Right lobe of liver (tissue), 6 donors: ENCODE data around the gene AKAP14. TPM values are rescaled to one million over a fixed set of nuclear protein-coding genes. Genes with fewer than 3 reads are reported as not detected.

Experiments
- ATAC-seq, 4 donors: fragments of 200-7000 bp; cut with Tn5 transposase; one replicate each; pipeline ENCODE4 v1.9.1; 2020; ENCODE audit warnings: mild to moderate bottlenecking in 4 of 4, moderate library complexity in 4 of 4
- DNase-seq, 3 donors: peaks; one replicate each; pipeline ENCODE4 v3.0.0-alpha.2; 2020
- H3K27ac ChIP-seq, 3 donors: fragments of 200-600 bp; one replicate each; pipeline ENCODE4 v1.8.0; 2022
- H3K27me3 ChIP-seq, 2 donors: fragments of 200-600 bp; one replicate each; pipeline ENCODE4 v1.8.0; 2022
- H3K36me3 ChIP-seq, 4 donors: fragments of 200-600 bp; sonication (generic) in 1 of 4; one replicate each; pipeline versions ENCODE4 v1.5.1 to v1.8.0; 2017 to 2022; ENCODE audit warnings: control low read depth in 1 of 4
- H3K4me1 ChIP-seq, 4 donors: fragments of 200-600 bp; sonication (generic) in 1 of 4; one replicate each; pipeline versions ENCODE4 v1.5.1 to v1.8.0; 2017 to 2022; ENCODE audit warnings: control low read depth in 1 of 4
- H3K4me3 ChIP-seq, 3 donors: fragments of 200-600 bp; one replicate each; pipeline ENCODE4 v1.8.0; 2022
- H3K9me3 ChIP-seq, 4 donors: fragments of 200-600 bp; sonication (generic) in 1 of 4; one replicate each; pipeline versions ENCODE4 v1.5.1 to v1.8.0; 2017 to 2022; ENCODE audit warnings: control low read depth in 1 of 4
- CTCF ChIP-seq, 4 donors: fragments of 200-600 bp in 3 of 4; fragments of 450-650 bp in 1 of 4; IDR thresholded peaks; one replicate each; pipeline versions ENCODE4 v1.5.1 to v1.8.0; 2016 to 2022; ENCODE audit warnings: antibody characterized with exemption in 4 of 4, mild to moderate bottlenecking in 2 of 4
- POLR2A ChIP-seq: fragments of 450-650 bp; IDR thresholded peaks from one replicate; pipeline ENCODE4 v1.6.1; 2017; ENCODE audit warnings: antibody characterized with exemption, mild to moderate bottlenecking
- WGBS: methylation state at CpG from one replicate; pipeline ENCODE4 v1.1.6; 2018; ENCODE audit warnings: low coverage, low lambda C conversion rate; ENCODE audit not compliant: insufficient coverage; ENCODE audit errors: missing lambda C conversion rate; 5-methylcytosine and 5-hydroxymethylcytosine counted together
- intact Hi-C, 2 donors: fragments of 100-400 bp; cut with DNase I; formaldehyde crosslinking; loops; one replicate each; pipeline versions ENCODE4 v1.11.2 to v1.14.1; 2022
- total RNA-seq, 6 experiments: library from RNA; depleted of rRNA in 2 of 6; stranded (reverse); fragments of >200 nt in 2 of 6; fragmentation: NEBNext Ultra II Directional in 3 of 6; extraction: Animal tissue kit (Norgen Biotek cat#: 25700) in 3 of 6; gene quantifications; one replicate each; pipeline versions ENCODE4 v1.1.0 to v1.2.4, GENCODE V29; 2016 to 2023
- donor health status: DM: no; HTN: yes; CAD: no.
- donor health status: DM: no; HTN: no; CAD: no.
- donor health status: DM: no; HTN: no; CAD: no.
- donor health status: DM: no; HTN: yes; CAD: no.
- donor health status: DM: no; HTN: yes; CAD: no.

AKAP14 gene
- total RNA-seq, 6 experiments from 2014 or later = not detected

GRCh38 chrX:119871245-119871598 is 24.5 kb upstream of the AKAP14 start:
- no peaks in the 10 kb centered on the region for H3K9me3 ChIP-seq
- peak; percentile 51 to 65 (median 64) for ATAC-seq
- peaks cover 0 to 8% (median 0%) of the 10 kb centered on the region in 4 donors for H3K4me1 ChIP-seq
- no peaks in the 10 kb centered on the region for H3K36me3 ChIP-seq
- no peaks in the 10 kb centered on the region for H3K27me3 ChIP-seq
- peak overlapping the region; percentile 56 to 72 (median 65) for H3K4me3 ChIP-seq
- 19% methylated on average over 23 of the region's 26 CpGs for WGBS
- TF ChIP-seq CTCF (IDR thresholded peaks at IDR 0.05) = no peak
- TF ChIP-seq POLR2A = no peak
- peak overlapping the region; percentile 85 to 93 (median 90) for H3K27ac ChIP-seq
- no peak for DNase-seq
- intact Hi-C loops = no loop called here

- H3K27me3 ChIP-seq = no peaks in the 10 kb centered on the region
- H3K4me1 ChIP-seq = peaks cover 0 to 8% (median 0%) of the 10 kb centered on the region in 4 donors
- no peaks in the 10 kb centered on the region for H3K36me3 ChIP-seq
- TF ChIP-seq POLR2A = peak; percentile 84
- TF ChIP-seq CTCF (IDR thresholded peaks at IDR 0.05) = no peak
- H3K27ac ChIP-seq = peak within 1 kb of the TSS; percentile 85 to 93 (median 90)
- 32% methylated on average over 33 of the region's 62 CpGs for WGBS
- peak within 1 kb of the TSS; percentile 56 to 72 (median 65) for H3K4me3 ChIP-seq
- peak; percentile 95 to 97 (median 96) for ATAC-seq
- H3K9me3 ChIP-seq = no peaks in the 10 kb centered on the region
- peak; percentile 85 to 90 (median 89) for DNase-seq
- intact Hi-C loops = no loop called here
These were observed 23.9 kb upstream of the AKAP14 start, which contains the start of the genes NDUFA1 and RNF113A for GRCh38 chrX:119871599-119872395. Gene NDUFA1, plus strand, starts transcription at chrX:119871832. Its CDS starts 80 bp downstream, at chrX:119871912. Gene RNF113A, minus strand, starts transcription at chrX:119871733. Its CDS starts 120 bp downstream, at chrX:119871613.

GRCh38 chrX:119878740-119879139 is 17.0 kb upstream of the AKAP14 start:
- no peaks in the 10 kb centered on the region for H3K36me3 ChIP-seq
- no peak overlapping the region for H3K4me3 ChIP-seq
- no peak for TF ChIP-seq POLR2A
- no peak for TF ChIP-seq CTCF (IDR thresholded peaks at IDR 0.05)
- no peak for ATAC-seq
- WGBS = 46% methylated on average over 2 of the region's 2 CpGs
- no peaks in the 10 kb centered on the region for H3K9me3 ChIP-seq
- no peak for DNase-seq
- intact Hi-C loops = no loop called here
- no peak overlapping the region for H3K27ac ChIP-seq
- no peaks in the 10 kb centered on the region for H3K27me3 ChIP-seq
- no peaks in the 10 kb centered on the region for H3K4me1 ChIP-seq

GRCh38 chrX:119880076-119880475 is 15.6 kb upstream of the AKAP14 start:
- H3K27ac ChIP-seq = no peak overlapping the region
- 57% methylated on average over 5 of the region's 5 CpGs for WGBS
- no peak overlapping the region for H3K4me3 ChIP-seq
- ATAC-seq (no peak), DNase-seq (no peak)
- no peaks in the 10 kb centered on the region for H3K4me1 ChIP-seq
- TF ChIP-seq POLR2A (no peak), CTCF (IDR thresholded peaks at IDR 0.05) (no peak)
- H3K9me3 ChIP-seq = no peaks in the 10 kb centered on the region
- intact Hi-C loops = no loop called here
- no peaks in the 10 kb centered on the region for H3K27me3 ChIP-seq
- H3K36me3 ChIP-seq = no peaks in the 10 kb centered on the region
